Left hindlimb (tissue), 1 donor: ENCODE results near the gene ADH7.
"Not testable (repeated sequence)": the region's sequence is repeated elsewhere in the genome, so short reads cannot be mapped to it uniquely, and the experiment has no call there.

ENCODE experiments used
- DNase-seq: peaks from one replicate; pipeline ENCODE4 v3.0.0-alpha.2; 2018

The ADH7 gene

DNA sequence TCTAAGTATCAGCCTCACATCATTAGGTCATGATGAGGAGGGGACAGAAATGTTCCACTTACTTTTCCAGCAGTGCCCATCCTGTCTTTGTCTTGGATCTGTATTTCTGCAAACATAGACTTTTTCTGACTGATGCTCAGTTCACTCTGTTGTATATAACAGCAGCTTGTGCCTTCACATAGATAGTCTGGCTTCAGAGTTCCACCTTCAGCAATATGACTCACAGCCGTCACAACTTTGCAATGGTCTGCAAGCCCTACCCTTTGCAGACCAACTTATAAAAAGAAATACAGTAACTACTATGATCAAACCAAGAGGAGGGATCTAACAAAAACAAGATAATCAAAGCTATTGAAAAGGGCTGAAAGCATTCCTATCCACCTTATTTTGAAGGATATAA lies at the start of gene ADH7:
Gene ADH7 (minus strand): TSS at position 189 of the 400 bp plus-strand sequence. CDS start 109 bp downstream, at position 80.
- DNase-seq: no peak

- no peak for DNase-seq
These were observed 48.5 kb upstream of the ADH7 start for GRCh38 chr4:99483636-99484035.

DNA sequence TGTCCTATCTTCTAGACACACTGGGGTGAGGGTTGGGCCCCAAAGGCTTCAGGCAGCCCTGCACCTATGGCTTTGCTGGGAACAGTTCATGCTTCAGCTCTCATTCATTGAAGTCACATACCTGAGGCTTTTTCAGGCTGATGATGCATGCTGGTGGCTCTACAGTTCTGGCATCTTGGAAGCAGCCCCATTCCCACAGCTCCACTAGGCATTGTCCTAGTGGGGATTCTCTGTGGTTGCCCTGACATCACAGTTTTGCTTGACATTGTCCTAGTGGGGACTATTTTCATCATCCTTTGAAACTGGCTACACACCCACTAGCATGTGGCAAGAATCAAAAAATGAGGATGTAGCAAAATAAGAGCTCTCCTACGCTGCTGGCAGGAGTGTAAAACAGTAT lies 38.0 kb upstream of the ADH7 start:
- DNase-seq: no peak

DNA sequence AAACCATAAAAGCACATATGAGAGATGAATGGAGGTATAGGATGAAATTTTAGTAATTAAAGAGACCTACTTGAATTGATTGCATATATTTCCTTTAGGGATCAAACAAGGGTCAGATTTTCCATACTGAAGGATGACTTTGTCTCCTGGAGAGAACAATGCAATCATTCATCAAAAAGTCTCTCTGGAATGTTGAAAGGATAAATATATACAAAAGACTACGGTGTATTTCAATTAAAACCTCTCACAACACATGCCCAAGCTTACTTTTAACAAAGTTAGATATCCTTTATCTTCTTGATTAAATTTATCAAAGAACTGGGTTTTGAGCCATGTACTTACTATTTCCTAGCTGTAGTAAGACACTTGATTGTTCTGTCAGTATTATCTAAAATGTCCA lies 36.8 kb upstream of the ADH7 start:
- DNase-seq: no peak

GRCh38 chr4:99471349-99471748 lies 36.2 kb upstream of the ADH7 start:
- DNase-seq: no peak

GRCh38 chr4:99468889-99469288 lies 33.7 kb upstream of the ADH7 start:
- DNase-seq: no peak

GRCh38 chr4:99467887-99468286 lies 32.7 kb upstream of the ADH7 start:
- no peak for DNase-seq

- DNase-seq: no peak
These were observed 28.4 kb upstream of the ADH7 start for GRCh38 chr4:99463566-99463965.

DNA sequence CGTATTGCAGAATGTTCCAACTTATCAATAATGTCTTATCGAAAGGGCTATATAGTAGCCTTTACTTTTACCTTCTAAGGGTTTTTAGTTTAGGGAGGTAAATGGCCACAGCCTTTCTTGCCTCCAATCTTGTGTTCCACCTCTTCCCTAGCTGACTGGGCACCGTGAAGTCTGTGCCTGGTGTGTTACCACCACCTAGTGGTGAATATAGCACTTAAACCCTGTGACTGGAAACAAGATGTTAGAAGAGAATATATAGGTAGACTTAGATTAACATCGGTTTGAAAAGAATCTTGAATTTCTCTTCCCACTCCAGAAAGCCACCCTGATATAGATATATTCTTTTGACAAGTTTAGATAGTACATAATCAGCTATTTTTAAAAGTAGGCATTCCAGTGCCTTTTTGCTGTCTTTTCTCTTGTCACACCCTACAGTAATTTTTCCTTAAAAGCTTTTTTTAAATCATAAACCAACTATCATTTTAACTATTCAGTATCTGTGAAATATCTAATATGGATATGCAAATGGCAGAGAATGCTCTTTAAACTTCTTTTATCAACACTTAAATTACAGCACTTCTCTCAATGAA lies 27.8 kb upstream of the ADH7 start:
- peak; percentile 43 for DNase-seq

- DNase-seq: no peak
These were observed 26.7 kb upstream of the ADH7 start for GRCh38 chr4:99461623-99462401.

GRCh38 chr4:99459546-99460042 lies 24.5 kb upstream of the ADH7 start:
- DNase-seq: no peak

- no peak for DNase-seq
These were observed 23.8 kb upstream of the ADH7 start for GRCh38 chr4:99458911-99459447.

DNA sequence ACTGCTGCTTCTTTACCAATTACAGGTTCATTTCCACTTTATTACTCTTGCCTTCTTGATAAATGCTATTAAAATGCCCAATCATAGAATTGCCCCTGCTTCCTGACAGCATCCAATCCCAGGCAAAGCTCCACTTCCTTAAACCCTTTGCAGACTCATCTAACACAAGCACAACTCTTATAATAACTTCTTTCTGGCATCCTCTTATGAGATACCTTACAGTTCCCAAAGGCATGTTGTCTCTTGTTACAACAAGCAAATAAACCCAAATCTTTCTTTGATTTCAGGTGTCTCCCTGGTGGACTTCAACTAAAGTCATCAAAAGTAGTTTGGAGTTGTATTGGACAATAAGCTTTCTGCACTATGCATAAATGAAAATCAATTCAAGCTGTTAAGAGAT lies 22.5 kb upstream of the ADH7 start:
- DNase-seq: no peak

DNA sequence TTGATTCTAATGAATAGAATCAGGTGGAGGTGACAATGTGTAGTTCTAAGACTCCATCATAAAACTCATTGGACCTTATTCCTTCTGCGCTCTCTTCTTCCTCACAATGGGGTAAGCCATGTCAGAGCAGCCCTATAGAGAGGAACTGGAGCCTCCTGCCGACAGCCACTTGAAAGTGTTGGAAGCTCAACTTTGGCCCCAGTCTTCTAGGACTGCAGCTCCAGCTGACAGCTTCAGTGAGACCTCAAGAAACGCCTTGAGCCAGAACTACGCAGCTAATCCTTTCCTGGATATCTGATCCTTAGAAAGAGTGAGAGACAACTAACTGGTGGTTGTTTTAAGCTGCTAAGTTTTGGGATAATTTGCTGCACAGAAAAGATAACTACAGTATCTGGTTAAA lies 22.1 kb upstream of the ADH7 start:
- no peak for DNase-seq

- no peak for DNase-seq
These were observed 12.4 kb upstream of the ADH7 start for GRCh38 chr4:99447513-99447912.

- DNase-seq: no peak
These were observed 11.9 kb upstream of the ADH7 start for GRCh38 chr4:99447079-99447478.

GRCh38 chr4:99438405-99438780 lies 3.3 kb upstream of the ADH7 start:
- DNase-seq: no peak

- no peak for DNase-seq
These were observed 2.7 kb upstream of the ADH7 start for GRCh38 chr4:99437723-99438404.

DNA sequence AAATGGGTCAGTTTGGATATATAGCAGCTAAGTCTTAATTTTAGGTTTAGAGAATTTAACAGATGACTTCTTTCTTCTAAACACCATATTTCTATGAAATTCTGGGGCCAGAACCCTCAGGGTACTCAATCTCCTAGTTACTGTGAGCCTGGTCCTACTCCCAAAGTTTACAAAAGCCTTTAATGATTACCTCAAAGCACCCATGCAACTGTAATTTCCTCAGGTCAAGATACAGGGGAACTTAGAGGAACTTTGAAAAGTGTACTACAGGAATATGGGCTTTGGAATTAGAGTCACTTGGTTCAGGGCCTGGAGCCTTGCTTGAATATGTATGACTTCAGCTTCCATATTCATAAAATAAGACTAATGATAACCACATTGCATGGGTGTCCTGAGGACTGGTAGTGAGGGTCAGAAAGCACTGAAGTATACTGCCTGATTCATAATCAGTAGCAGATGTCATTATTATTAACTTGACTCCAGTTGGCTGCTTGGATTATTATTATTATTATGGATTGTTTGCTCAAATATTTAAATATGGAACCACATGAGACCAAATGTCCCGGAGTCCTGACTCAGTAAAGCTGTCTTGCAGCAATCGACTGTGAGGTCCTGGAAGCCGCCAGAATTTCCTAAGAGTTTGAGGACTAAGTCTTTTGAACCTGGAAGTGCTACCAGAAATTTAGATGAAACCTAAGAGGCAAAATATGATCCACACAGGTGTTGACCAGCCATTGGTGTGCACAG lies 2.0 kb upstream of the ADH7 start:
- DNase-seq: no peak

- DNase-seq: no peak
These were observed 1.3 kb upstream of the ADH7 start for GRCh38 chr4:99436462-99436861.

DNA sequence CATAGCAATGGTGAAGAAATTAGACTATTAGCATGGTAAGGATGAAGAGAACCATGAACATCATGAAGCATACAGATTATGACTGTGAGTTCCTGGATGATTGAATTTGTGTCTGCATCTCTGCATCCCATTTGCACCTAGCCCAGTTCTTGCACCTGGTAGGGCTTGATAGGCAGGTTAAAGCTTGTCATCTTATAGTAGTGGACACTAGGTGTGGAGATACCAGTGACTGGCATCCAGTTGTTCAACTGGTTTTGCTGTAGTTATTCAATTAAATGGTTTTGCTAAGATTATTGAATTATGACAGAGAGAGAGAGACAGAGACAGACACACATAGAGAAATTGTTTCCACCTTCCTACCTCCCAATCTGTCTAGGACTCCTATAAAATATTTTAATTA lies 5.0 kb downstream of the ADH7 start:
- DNase-seq: no peak

DNA sequence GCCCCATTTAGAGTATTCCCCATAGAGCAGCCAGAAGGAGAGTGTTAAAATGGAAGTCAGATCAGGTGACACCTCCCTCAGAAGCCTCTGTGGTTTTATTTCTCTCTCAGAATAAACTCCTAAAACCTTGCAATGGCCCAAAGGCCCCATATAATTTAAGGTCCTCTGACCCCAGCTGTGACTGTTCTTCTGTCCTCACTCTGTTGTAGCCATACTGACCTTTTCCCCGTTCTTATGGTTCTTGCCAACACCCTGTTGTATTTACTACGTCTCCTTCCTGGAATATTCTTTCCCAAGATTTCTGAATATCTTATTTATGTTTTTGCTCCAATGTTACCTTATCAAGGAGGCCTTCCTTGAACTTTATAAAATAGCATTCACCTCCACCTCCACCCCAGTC lies 18.0 kb downstream of the ADH7 start:
- no peak for DNase-seq

DNA sequence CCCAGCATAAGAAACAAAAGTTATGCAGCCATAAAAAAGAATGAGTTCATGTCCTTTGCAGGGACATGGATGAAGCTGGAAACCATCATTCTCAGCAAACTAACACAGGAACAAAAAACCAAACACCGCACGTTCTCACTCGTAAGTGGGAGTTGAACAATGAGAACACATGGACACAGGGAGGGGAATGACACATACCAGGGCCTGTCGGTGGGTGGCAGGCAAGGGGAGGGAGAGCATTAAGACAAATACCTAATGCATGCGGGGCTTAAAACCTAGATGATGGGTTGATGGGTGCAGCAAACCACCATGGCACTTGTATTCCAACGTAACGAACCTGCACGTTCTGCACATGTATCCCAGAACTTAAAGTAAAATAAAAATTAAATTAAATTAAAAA lies 19.4 kb downstream of the ADH7 start:
- not testable (repeated sequence) for DNase-seq
